K562 (cell line): ENCODE data around the gene BNIPL. TPM values are rescaled to one million over a fixed set of nuclear protein-coding genes. Genes with fewer than 3 reads are reported as not detected.

Experiments used
- ATAC-seq: fragments of 200-7000 bp; cut with Tn5 transposase; 3 replicates; pipeline ENCODE4 v1.9.1; 2020; ENCODE audit warnings: moderate library complexity
- BruUV-seq: library from RNA; stranded (reverse); fragments of 400-500 nt; replicated peaks from 2 replicates; lab custom pipeline; 2021; lab: Mats Ljungman, UMichigan
- CTCF ChIA-PET: fragments of 300-600 bp; formaldehyde crosslinking; extraction: SDS; loops from one replicate; lab custom pipeline; 2021; ENCODE audit warnings: low intra/inter-chr PET ratio; lab: Yijun Ruan, JAX
- POLR2A ChIA-PET: fragments of 300-600, 350-650 bp; sonication (Branson Sonifier 250); formaldehyde crosslinking; extraction: SDS; loops from one replicate; lab custom pipeline; 2021; ENCODE audit warnings: antibody characterized with exemption, inconsistent platforms; lab: Yijun Ruan, JAX
- DNase-seq, 4 experiments: peaks; one replicate each; pipeline versions ENCODE4 v3.0.0 to v3.0.0-alpha.2; 2011 to 2018; ENCODE audit warnings: low spot score in 3 of 4, mixed read lengths in 3 of 4; ENCODE audit errors: extremely low read depth in 1 of 4
- FAIRE-seq: peaks from 2 replicates; lab custom pipeline; 2011; peaks lifted over from hg19 to GRCh38; lab: Jason Lieb, UNC
- H2AFZ ChIP-seq: 2 replicates; pipeline ENCODE4 v1.6.0; 2011; ENCODE audit warnings: low read depth, low read length, control low read depth, inconsistent platforms
- H3K27ac ChIP-seq: fragments of 200-600 bp; 3 replicates; pipeline ENCODE4 v1.8.0; 2011; ENCODE audit warnings: low read depth, mild to moderate bottlenecking, control low read depth, inconsistent platforms, low read length, moderate library complexity, mixed read lengths; ENCODE audit errors: extremely low read depth
- H3K27me3 ChIP-seq, 2 experiments: fragments of 300-600 bp in 1 of 2; 2 replicates in 1 of 2; 3 replicates in 1 of 2; pipeline versions ENCODE4 v1.6.0 to v1.8.0; 2011; ENCODE audit warnings: inconsistent platforms in 2 of 2, low read length in 2 of 2, mild to moderate bottlenecking in 1 of 2, mixed read lengths in 1 of 2, moderate library complexity in 1 of 2; ENCODE audit not compliant: control insufficient read depth in 2 of 2, insufficient read depth in 2 of 2
- H3K36me3 ChIP-seq: fragments of 300-600 bp; 3 replicates; pipeline ENCODE4 v1.8.0; 2011; ENCODE audit warnings: mild to moderate bottlenecking, low read length, inconsistent platforms; ENCODE audit not compliant: control insufficient read depth, insufficient read depth
- H3K4me1 ChIP-seq, 2 experiments: fragments of 200-600 bp in 1 of 2; replicated peaks in 1 of 2; 2 replicates in 1 of 2; 3 replicates in 1 of 2; pipeline versions ENCODE4 v1.5.1 to v1.8.0; 2011; ENCODE audit warnings: inconsistent platforms in 2 of 2, low read length in 2 of 2, mild to moderate bottlenecking in 1 of 2, mixed read lengths in 1 of 2, moderate library complexity in 1 of 2; ENCODE audit not compliant: control insufficient read depth in 2 of 2, insufficient read depth in 2 of 2
- H3K4me2 ChIP-seq: 2 replicates; pipeline ENCODE4 v1.6.1; 2011; ENCODE audit warnings: low read length, control low read depth, inconsistent platforms, mixed read lengths; ENCODE audit not compliant: insufficient read depth
- H3K4me3 ChIP-seq: fragments of 200-600 bp; sonication (generic), shearing (Covaris generic); 2 replicates; pipeline ENCODE4 v1.5.1; 2016; ENCODE audit warnings: control low read depth, inconsistent platforms
- H3K79me2 ChIP-seq: fragments of 200-600 bp; 3 replicates; pipeline ENCODE4 v1.8.0; 2011; ENCODE audit warnings: low read length, inconsistent platforms; ENCODE audit not compliant: control insufficient read depth, insufficient read depth
- H3K9ac ChIP-seq, 2 experiments: 2 replicates each; pipeline versions ENCODE4 v1.6.0 to v1.6.1; 2011; ENCODE audit warnings: low read depth in 2 of 2, low read length in 2 of 2, control low read depth in 1 of 2, inconsistent platforms in 1 of 2, mild to moderate bottlenecking in 1 of 2, mixed read lengths in 1 of 2; ENCODE audit not compliant: insufficient read depth in 1 of 2
- H3K9me1 ChIP-seq: one replicate; pipeline ENCODE4 v1.6.0; 2011; ENCODE audit warnings: inconsistent platforms, mild to moderate bottlenecking, low read length, moderate library complexity; ENCODE audit not compliant: control insufficient read depth, insufficient read depth
- H3K9me3 ChIP-seq: replicated peaks from 2 replicates; pipeline ENCODE4 v1.5.1; 2011; ENCODE audit warnings: low read depth, low read length, inconsistent platforms; ENCODE audit not compliant: control insufficient read depth, insufficient read depth
- H4K20me1 ChIP-seq: replicated peaks from 2 replicates; pipeline ENCODE4 v1.6.1; 2011; ENCODE audit warnings: low read length, inconsistent platforms, mixed read lengths; ENCODE audit not compliant: control insufficient read depth, insufficient read depth
- ATF1 ChIP-seq, 2 experiments: fragments of 450-650 bp in 1 of 2; IDR thresholded peaks; 2 replicates each; pipeline ENCODE4 v1.6.1; 2016; ENCODE audit warnings: missing compliant biosample characterization in 1 of 2, missing genetic modification characterization in 1 of 2
- BDP1 ChIP-seq: IDR thresholded peaks from 3 replicates; pipeline ENCODE4 v1.6.1; 2011; ENCODE audit not compliant: insufficient read length, insufficient read depth
- CREB1 ChIP-seq, 2 experiments: sonication (generic) in 1 of 2; formaldehyde crosslinking in 1 of 2; IDR thresholded peaks; 2 replicates each; pipeline versions ENCODE4 v1.6.1 to v1.8.0; 2012 to 2022; ENCODE audit warnings: inconsistent platforms in 1 of 2, mild to moderate bottlenecking in 1 of 2, missing genetic modification reagents in 1 of 2, moderate library complexity in 1 of 2
- L3MBTL2 ChIP-seq: fragments of 450-650 bp; IDR thresholded peaks from 2 replicates; pipeline ENCODE4 v1.6.1; 2016; ENCODE audit warnings: mild to moderate bottlenecking, moderate library complexity
- MAFG ChIP-seq: fragments of 450-650 bp; conservative IDR thresholded peaks from 2 replicates; pipeline ENCODE4 v1.6.1; 2016; ENCODE audit warnings: missing genetic modification characterization, missing compliant biosample characterization
- NFIC ChIP-seq: fragments of 450-650 bp; IDR thresholded peaks from 2 replicates; pipeline ENCODE4 v1.6.1; 2017; ENCODE audit warnings: mild to moderate bottlenecking, inconsistent platforms
- NFXL1 ChIP-seq: fragments of 450-650 bp; formaldehyde crosslinking; IDR thresholded peaks from 2 replicates; pipeline ENCODE4 v1.4.0; 2021; ENCODE audit warnings: mild to moderate bottlenecking
- POLR2A ChIP-seq: fragments of 450-650 bp; conservative IDR thresholded peaks from 2 replicates; pipeline ENCODE4 v1.6.1; 2016
- POLR2H ChIP-seq: IDR thresholded peaks from 2 replicates; pipeline ENCODE4 v1.6.1; 2016; ENCODE audit warnings: missing genetic modification characterization, low read depth, mild to moderate bottlenecking, control low read depth, missing compliant biosample characterization, moderate library complexity
- RBFOX2 ChIP-seq: fragments of 200-400 bp; formaldehyde crosslinking; IDR thresholded peaks from 2 replicates; pipeline ENCODE4 v1.6.1; 2017; ENCODE audit warnings: low read depth, mild to moderate bottlenecking, low read length, moderate library complexity
- SRSF9 ChIP-seq: fragments of 200-400 bp; formaldehyde crosslinking; IDR thresholded peaks from 2 replicates; pipeline ENCODE4 v1.6.1; 2017; ENCODE audit warnings: low read depth, low read length, borderline replicate concordance
- TRIM28 ChIP-seq: fragments of 450-650 bp; IDR thresholded peaks from 2 replicates; pipeline ENCODE4 v1.6.1; 2017
- ZC3H4 ChIP-seq: sonication (generic); formaldehyde crosslinking; IDR thresholded peaks from 2 replicates; pipeline ENCODE4 v1.9.0; 2021; ENCODE audit warnings: missing genetic modification reagents, borderline replicate concordance
- ZFP30 ChIP-seq: fragments of 250-450 bp; sonication (Bioruptor Pico); IDR thresholded peaks from 2 replicates; pipeline ENCODE4 v1.8.0; 2022; ENCODE audit warnings: moderate library complexity, mild to moderate bottlenecking, inconsistent platforms, borderline replicate concordance
- ZKSCAN3 ChIP-seq: fragments of 250-450 bp; sonication (Bioruptor Pico); IDR thresholded peaks from 2 replicates; pipeline ENCODE4 v1.4.0; 2020
- ZKSCAN8 ChIP-seq: fragments of 200-800 bp; sonication (Bioruptor generic); IDR thresholded peaks from 2 replicates; pipeline ENCODE4 v1.6.1; 2016; ENCODE audit warnings: missing genetic modification characterization, missing compliant biosample characterization
- ZNF75A ChIP-seq: fragments of 450-650 bp; formaldehyde crosslinking; IDR thresholded peaks from 2 replicates; pipeline ENCODE4 v1.4.0; 2020; ENCODE audit warnings: mild to moderate bottlenecking
- WGBS: fragments of 100-300 bp; shearing (Covaris generic); methylation state at CpG from one replicate; pipeline ENCODE4 v1.1.6; 2016; ENCODE audit warnings: low coverage, mixed read lengths; ENCODE audit not compliant: insufficient coverage; ENCODE audit errors: missing lambda C conversion rate; 5-methylcytosine and 5-hydroxymethylcytosine counted together
- in situ Hi-C: fragments of 300-500 bp; cut with MboI; formaldehyde crosslinking; loops from 4 replicates; pipeline ENCODE4 v1.15.0; 2018; ENCODE audit warnings: inconsistent platforms, mixed read lengths
- intact Hi-C: fragments of 100-400 bp; cut with micrococcal nuclease; formaldehyde crosslinking; loops from 2 replicates; pipeline ENCODE4 v1.14.2; 2022
- polyA plus RNA-seq, 8 experiments: library from polyadenylated mRNA; depleted of rRNA in 4 of 8; stranded (reverse) in 5 of 8; unstranded in 3 of 8; fragments of >200 nt; fragmentation: Nextera tagmentation in 2 of 8; fragmentation: Illumina TruSeq in 1 of 8; extraction: Ambion mirVana in 2 of 8; extraction: Trizol in 1 of 8; gene quantifications; 2 replicates each; pipeline versions ENCODE4 v1.2.1 to v1.2.3, GENCODE V29; 2011 to 2014; ENCODE audit warnings: inconsistent platforms in 1 of 8, missing spikeins in 1 of 8
- total RNA-seq, 7 experiments: library from RNA; depleted of rRNA in 6 of 7; stranded (reverse); fragments of >200 nt in 6 of 7; fragmentation: Illumina TruSeq in 2 of 7; extraction: Trizol in 2 of 7; gene quantifications; 2 replicates each; pipeline versions ENCODE4 v1.2.1 to v1.2.3, GENCODE V29; 2011 to 2021; ENCODE audit warnings: low replicate concordance in 1 of 7
- TF ChIP-seq, protein P1 (sequence below), 2 experiments: fragments of 250-450 bp in 1 of 2; fragments of 450-650 bp in 1 of 2; sonication (Bioruptor Pico) in 1 of 2; IDR thresholded peaks; 2 replicates each; pipeline versions ENCODE4 v1.6.1 to v1.8.0; 2016 to 2021; ENCODE audit warnings: mild to moderate bottlenecking in 2 of 2, moderate library complexity in 2 of 2, missing compliant biosample characterization in 1 of 2, missing genetic modification characterization in 1 of 2
- TF ChIP-seq, protein P2 (sequence below): sonication (generic); formaldehyde crosslinking; IDR thresholded peaks from 2 replicates; pipeline ENCODE4 v1.8.0; 2022; ENCODE audit warnings: missing genetic modification reagents, mild to moderate bottlenecking, moderate library complexity, borderline replicate concordance
- TF ChIP-seq, protein P3 (sequence below): fragments of 450-650 bp; IDR thresholded peaks from 2 replicates; pipeline ENCODE4 v1.6.1; 2014; ENCODE audit warnings: low read depth, mild to moderate bottlenecking, moderate library complexity, borderline replicate concordance

BNIPL gene
- total and polyA plus RNA-seq, 9 of the 15 experiments (the other 6 are each of a cell fraction or from before 2014, with no cell fraction given) = 0.08 to 1.4 (median 0.68) TPM

DNA sequence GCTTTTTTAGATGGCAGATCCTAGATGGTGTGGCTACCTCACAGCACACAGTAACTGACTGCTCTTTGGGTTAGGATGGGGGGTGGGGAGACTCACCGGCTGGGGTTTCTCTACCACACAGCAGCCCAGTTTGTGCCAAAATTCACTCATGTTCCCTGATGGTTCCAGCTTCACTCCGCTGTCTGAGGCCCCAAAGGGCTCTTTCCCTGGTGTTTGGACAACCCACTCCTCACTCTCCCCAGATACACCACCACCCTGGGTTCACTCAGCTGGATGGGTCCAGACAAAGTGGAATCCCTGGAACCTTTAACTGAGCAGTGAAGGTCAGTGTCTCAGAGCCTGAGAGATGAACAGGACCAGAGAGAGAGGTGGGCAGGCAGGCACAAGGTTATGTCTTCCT lies 19.2 kb downstream of the BNIPL start:
- H3K4me1 ChIP-seq = peaks cover 43 to 54% of the 10 kb centered on the region in 2 experiments
- 0% methylated on average over 1 of the region's 2 CpGs for WGBS
- peaks cover 75% of the 10 kb centered on the region for H3K36me3 ChIP-seq
- TF ChIP-seq MAFG (tag) (no peak), L3MBTL2 (no peak), ZNF75A (no peak), RBFOX2 (peak; percentile 55), ZKSCAN3 (no peak), NFIC (no peak), TRIM28 (no peak), ZC3H4 (no peak), ZFP30 (no peak), POLR2A (0 out of 2 replicates have a peak, but pooled peaks have one; percentile 19), ZKSCAN8 (no peak), CREB1 (IDR thresholded peaks at IDR 0.05) (0 out of 2 replicates have a peak, but pooled peaks have one; percentile 9), CREB1 (CRISPR knock-in tag; IDR thresholded peaks at IDR 0.05) (no peak), NFXL1 (CRISPR knock-in tag) (no peak), POLR2H (tag) (no peak), BDP1 (no peak), ATF1 (CRISPR knock-in tag; IDR thresholded peaks at IDR 0.05) (no peak), ATF1 (tag; IDR thresholded peaks at IDR 0.05) (no peak), SRSF9 (no peak)
- TF ChIP-seq, protein P1, sequence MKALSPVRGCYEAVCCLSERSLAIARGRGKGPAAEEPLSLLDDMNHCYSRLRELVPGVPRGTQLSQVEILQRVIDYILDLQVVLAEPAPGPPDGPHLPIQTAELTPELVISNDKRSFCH (CRISPR knock-in tag; IDR thresholded peaks at IDR 0.05) = no peak
- TF ChIP-seq, protein P1 (tag; IDR thresholded peaks at IDR 0.05) = no peak
- TF ChIP-seq, protein P2, sequence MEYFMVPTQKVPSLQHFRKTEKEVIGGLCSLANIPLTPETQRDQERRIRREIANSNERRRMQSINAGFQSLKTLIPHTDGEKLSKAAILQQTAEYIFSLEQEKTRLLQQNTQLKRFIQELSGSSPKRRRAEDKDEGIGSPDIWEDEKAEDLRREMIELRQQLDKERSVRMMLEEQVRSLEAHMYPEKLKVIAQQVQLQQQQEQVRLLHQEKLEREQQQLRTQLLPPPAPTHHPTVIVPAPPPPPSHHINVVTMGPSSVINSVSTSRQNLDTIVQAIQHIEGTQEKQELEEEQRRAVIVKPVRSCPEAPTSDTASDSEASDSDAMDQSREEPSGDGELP (CRISPR knock-in tag) = 0 out of 2 replicates have a peak, but pooled peaks have one; percentile 4
- TF ChIP-seq, protein P3, sequence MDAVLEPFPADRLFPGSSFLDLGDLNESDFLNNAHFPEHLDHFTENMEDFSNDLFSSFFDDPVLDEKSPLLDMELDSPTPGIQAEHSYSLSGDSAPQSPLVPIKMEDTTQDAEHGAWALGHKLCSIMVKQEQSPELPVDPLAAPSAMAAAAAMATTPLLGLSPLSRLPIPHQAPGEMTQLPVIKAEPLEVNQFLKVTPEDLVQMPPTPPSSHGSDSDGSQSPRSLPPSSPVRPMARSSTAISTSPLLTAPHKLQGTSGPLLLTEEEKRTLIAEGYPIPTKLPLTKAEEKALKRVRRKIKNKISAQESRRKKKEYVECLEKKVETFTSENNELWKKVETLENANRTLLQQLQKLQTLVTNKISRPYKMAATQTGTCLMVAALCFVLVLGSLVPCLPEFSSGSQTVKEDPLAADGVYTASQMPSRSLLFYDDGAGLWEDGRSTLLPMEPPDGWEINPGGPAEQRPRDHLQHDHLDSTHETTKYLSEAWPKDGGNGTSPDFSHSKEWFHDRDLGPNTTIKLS = no peak

More for the DNA sequence above, 19.2 kb downstream of the BNIPL start:
- no peak for DNase-seq
- ATAC-seq = peak; percentile 1; the same call in 2 of the 3 replicates
- Histone ChIP-seq H3K79me2 (peaks cover 73% of the 10 kb centered on the region), H4K20me1 (0 out of 2 replicates have a peak, but pooled peaks cover 3% of the 10 kb centered on the region), H3K4me2 (peak overlapping the region; percentile 96), H3K4me3 (peak overlapping the region; percentile 95), H3K9ac (peak overlapping the region; percentile 80 to 92; a peak in 3 of 4 replicates), H3K9me3 (no peaks in the 10 kb centered on the region), H2AFZ (no peak overlapping the region), H3K27ac (peak overlapping the region; percentile 91), H3K27me3 (no peaks in the 10 kb centered on the region), H3K9me1 (peaks cover 2% of the 10 kb centered on the region)
- BruUV-seq = no TSS peak
- FAIRE-seq = no peak
- intact Hi-C loops (loop anchor here (5.0 kb wide), 2 partner anchors 33 to 48 kb away; partner anchors contain the start of genes MINDY1 and PRUNE1), in situ Hi-C loops (no loop called here)
- POLR2A ChIA-PET = interaction anchor here (0.6 to 4.4 kb wide), 12 partner anchors 9 to 339 kb away, joined by 3 to 19 read pairs (median 4); partner anchors contain the start of genes BNIPL, C1orf56 and PI4KB
- CTCF ChIA-PET = no interaction called here
